ENCODE measurements around the gene CARNS1. TPM values are rescaled to one million over a fixed set of nuclear protein-coding genes. Genes with fewer than 3 reads are reported as not detected.
A peak's percentile ranks its signal among the peaks of the same experiment; 100 is the strongest.

CARNS1 gene
- total RNA-seq, 1 donor from 2014 or later, result 14.5 TPM

DNA sequence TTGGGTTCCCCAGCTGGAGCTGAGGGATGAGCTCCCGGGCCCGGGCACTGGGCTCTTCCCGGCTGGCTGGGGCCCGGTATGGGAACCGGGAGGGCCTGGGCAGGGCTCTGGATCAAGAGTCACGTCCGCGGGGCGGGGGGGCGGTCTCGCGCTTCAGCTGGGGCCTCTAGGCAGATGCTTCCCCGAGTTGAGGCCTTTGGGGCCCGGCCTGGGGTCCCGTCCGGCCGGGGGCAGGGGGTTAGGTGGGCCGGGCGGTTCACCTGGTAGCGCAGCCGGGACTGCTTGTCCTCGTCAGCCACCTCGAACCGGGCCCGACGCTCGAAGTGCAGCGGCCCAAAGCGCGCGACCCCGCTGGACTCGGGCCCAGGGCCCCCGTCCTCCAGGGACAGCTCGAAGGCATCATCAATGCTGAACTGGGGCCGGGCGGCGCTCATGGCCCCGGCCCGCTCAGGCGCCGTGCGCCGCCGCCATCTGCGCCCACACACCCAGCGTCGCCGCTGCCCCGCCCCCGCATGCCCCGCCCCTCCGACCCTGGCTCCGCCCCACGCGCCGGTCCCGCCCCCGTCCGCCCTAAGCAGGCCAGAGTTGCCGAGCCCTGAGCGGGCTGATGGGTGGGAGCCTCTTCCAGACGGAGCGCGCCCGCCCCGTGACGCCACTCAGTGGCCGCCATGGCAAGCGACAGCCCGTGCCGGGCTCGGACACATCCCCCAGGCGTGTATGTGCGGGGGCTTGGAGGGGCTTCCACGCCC lies 53.5 kb downstream of the CARNS1 start, which contains the start of gene TMEM134:
TSS of gene TMEM134 (minus strand) at position 493 of the 749 bp plus-strand sequence. CDS start at position 434, 59 bp downstream.
- Histone ChIP-seq H3K4me1 (peaks cover 43% of the 10 kb centered on the region), H3K4me3 (peak within 1 kb of the TSS; percentile 83), H3K27me3 (ENCODE audit: low read depth) (no peaks in the 10 kb centered on the region), H3K36me3 (no peaks in the 10 kb centered on the region), H3K9me3 (replicated peaks) (no peaks in the 10 kb centered on the region), H3K27ac (replicated peaks) (peak within 1 kb of the TSS; percentile 95)
- TF ChIP-seq, protein P1, sequence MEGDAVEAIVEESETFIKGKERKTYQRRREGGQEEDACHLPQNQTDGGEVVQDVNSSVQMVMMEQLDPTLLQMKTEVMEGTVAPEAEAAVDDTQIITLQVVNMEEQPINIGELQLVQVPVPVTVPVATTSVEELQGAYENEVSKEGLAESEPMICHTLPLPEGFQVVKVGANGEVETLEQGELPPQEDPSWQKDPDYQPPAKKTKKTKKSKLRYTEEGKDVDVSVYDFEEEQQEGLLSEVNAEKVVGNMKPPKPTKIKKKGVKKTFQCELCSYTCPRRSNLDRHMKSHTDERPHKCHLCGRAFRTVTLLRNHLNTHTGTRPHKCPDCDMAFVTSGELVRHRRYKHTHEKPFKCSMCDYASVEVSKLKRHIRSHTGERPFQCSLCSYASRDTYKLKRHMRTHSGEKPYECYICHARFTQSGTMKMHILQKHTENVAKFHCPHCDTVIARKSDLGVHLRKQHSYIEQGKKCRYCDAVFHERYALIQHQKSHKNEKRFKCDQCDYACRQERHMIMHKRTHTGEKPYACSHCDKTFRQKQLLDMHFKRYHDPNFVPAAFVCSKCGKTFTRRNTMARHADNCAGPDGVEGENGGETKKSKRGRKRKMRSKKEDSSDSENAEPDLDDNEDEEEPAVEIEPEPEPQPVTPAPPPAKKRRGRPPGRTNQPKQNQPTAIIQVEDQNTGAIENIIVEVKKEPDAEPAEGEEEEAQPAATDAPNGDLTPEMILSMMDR (IDR thresholded peaks at IDR 0.05; ENCODE audit: borderline replicate concordance), result peak; percentile 56
- DNase-seq, result peak; percentile 94
- intact Hi-C loops (cut with micrococcal nuclease), result no loop called here

DNA sequence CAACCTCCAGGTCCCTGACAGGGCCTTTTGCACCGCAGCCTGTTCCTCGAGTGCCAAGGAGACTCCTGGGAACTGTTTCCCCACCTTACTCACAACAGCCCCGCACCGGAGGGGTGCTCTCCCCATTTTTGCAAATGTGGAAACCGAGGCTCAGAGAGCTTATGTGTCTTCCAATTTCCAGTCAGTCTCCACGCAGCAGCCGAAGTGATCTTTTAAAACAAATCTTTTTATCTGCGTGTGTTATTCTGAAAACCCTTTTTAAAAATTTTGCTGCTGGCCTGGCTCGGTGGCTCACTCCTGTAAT lies 54.0 kb downstream of the CARNS1 start:
- intact Hi-C loops (cut with micrococcal nuclease), result no loop called here
- DNase-seq, result no peak
- H3K9me3 ChIP-seq (replicated peaks), result no peaks in the 10 kb centered on the region
- H3K27me3 ChIP-seq (ENCODE audit: low read depth), result no peaks in the 10 kb centered on the region
- H3K36me3 ChIP-seq, result no peaks in the 10 kb centered on the region
- H3K4me1 ChIP-seq, result peaks cover 37% of the 10 kb centered on the region
- TF ChIP-seq, protein P1 (IDR thresholded peaks at IDR 0.05; ENCODE audit: borderline replicate concordance), result no peak
- peak overlapping the region; percentile 83 for H3K4me3 ChIP-seq
- peak overlapping the region; percentile 95 for H3K27ac ChIP-seq (replicated peaks)

DNA sequence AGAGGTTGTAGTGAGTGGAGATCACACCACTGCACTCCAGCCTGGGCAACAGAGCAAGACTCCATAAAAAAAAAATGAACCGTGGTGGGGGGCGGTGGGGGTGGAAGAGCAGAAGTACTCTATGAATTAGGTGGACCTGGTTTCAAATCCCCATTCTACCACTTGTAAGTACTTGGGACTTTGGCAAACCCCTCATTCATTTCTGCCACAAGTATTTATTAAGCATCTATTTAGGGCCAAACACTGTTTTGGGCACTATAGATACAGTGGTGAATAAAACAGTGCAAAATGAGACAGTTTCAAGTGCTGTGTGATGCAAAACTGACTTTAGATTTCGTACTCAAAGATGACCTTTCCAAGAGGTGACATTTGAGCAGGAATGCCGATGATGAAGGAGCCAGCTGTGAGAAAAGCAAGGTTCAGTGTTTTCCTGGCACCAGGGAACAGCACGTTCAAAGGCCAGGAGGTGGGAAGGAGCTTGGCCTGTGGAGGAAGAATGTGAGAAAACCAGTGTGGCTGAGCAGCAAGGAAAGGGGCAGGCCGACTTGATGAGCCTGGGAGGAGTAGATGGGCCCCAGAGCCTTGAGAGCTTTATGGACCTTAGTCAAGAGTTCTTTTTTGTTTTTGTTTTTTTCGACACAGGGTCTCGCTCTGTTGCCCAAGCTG lies 55.0 kb downstream of the CARNS1 start:
- Histone ChIP-seq H3K27me3 (ENCODE audit: low read depth) (no peaks in the 10 kb centered on the region), H3K9me3 (replicated peaks) (no peaks in the 10 kb centered on the region), H3K27ac (replicated peaks) (no peak overlapping the region), H3K4me1 (peaks cover 29% of the 10 kb centered on the region), H3K4me3 (no peak overlapping the region), H3K36me3 (no peaks in the 10 kb centered on the region)
- intact Hi-C loops (cut with micrococcal nuclease), result no loop called here
- no peak for DNase-seq
- TF ChIP-seq, protein P1 (IDR thresholded peaks at IDR 0.05; ENCODE audit: borderline replicate concordance), result no peak

DNA sequence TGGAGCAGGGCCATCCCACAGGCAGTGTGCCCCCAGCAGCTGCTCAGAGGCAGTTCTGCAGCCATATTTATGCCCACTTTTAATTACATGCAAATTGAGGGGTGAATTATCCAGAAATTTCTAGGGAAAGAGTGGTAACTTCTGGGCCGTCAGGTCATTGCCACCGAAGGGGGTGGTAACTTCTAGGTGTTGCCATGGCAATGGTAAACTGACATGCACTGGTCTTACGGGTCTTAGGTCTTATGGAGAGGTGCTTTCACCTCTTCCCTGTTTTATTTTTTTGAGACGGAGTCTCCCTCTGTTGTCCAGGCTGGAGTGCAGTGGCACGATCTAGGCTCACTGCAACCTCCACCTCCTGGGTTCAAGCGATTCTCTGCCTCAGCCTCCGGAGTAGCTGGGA lies 57.4 kb downstream of the CARNS1 start:
- no peaks in the 10 kb centered on the region for H3K36me3 ChIP-seq
- no peaks in the 10 kb centered on the region for H3K27me3 ChIP-seq (ENCODE audit: low read depth)
- DNase-seq, result no peak
- TF ChIP-seq, protein P1 (IDR thresholded peaks at IDR 0.05; ENCODE audit: borderline replicate concordance), result no peak
- H3K4me3 ChIP-seq, result no peak overlapping the region
- H3K9me3 ChIP-seq (replicated peaks), result no peaks in the 10 kb centered on the region
- intact Hi-C loops (cut with micrococcal nuclease), result no loop called here
- H3K4me1 ChIP-seq, result peaks cover 19% of the 10 kb centered on the region
- H3K27ac ChIP-seq (replicated peaks), result no peak overlapping the region

Other genes with a start within 250 kb of the CARNS1 start
- 53.8 TPM for gene GRK2, start 149.2 kb upstream of the CARNS1 start, total RNA-seq
- gene ANKRD13D, start 126.4 kb upstream of the CARNS1 start, total RNA-seq, result 11.8 TPM
- gene SSH3, start 112.1 kb upstream of the CARNS1 start, total RNA-seq, result 14.9 TPM
- 47.0 TPM for gene POLD4, start 62.1 kb upstream of the CARNS1 start, total RNA-seq
- gene CLCF1, start 42.1 kb upstream of the CARNS1 start, total RNA-seq, result 0.82 TPM
- 7.0 TPM for gene RAD9A, start 23.7 kb upstream of the CARNS1 start, total RNA-seq
- 86.0 TPM for gene PPP1CA, start 13.8 kb upstream of the CARNS1 start, total RNA-seq
- gene TBC1D10C, start 11.6 kb upstream of the CARNS1 start, total RNA-seq, result 1.0 TPM
- 21.3 TPM for gene RPS6KB2, start 12.8 kb downstream of the CARNS1 start, total RNA-seq
- 0.60 TPM for gene PTPRCAP, start 22.0 kb downstream of the CARNS1 start, total RNA-seq
- 25.5 TPM for gene CORO1B, start 27.8 kb downstream of the CARNS1 start, total RNA-seq
- not detected for gene GPR152, start 37.1 kb downstream of the CARNS1 start, total RNA-seq
- gene CABP4, start 39.7 kb downstream of the CARNS1 start, total RNA-seq, result 1.4 TPM
- 87.5 TPM for gene TMEM134, start 53.6 kb downstream of the CARNS1 start, total RNA-seq
- gene AIP, start 67.3 kb downstream of the CARNS1 start, total RNA-seq, result 55.3 TPM
- 36.6 TPM for gene PITPNM1, start 89.7 kb downstream of the CARNS1 start, total RNA-seq
- 66.1 TPM for gene CDK2AP2, start 92.5 kb downstream of the CARNS1 start, total RNA-seq
- not detected for gene CABP2, start 107.8 kb downstream of the CARNS1 start, total RNA-seq
- 313 TPM for gene GSTP1, start 168.1 kb downstream of the CARNS1 start, total RNA-seq
- 640 TPM for gene NDUFV1, start 191.3 kb downstream of the CARNS1 start, total RNA-seq
- 102 TPM for gene NUDT8, start 214.3 kb downstream of the CARNS1 start, total RNA-seq
- 0.14 TPM for gene TBX10, start 224.1 kb downstream of the CARNS1 start, total RNA-seq
- gene ACY3, start 235.1 kb downstream of the CARNS1 start, total RNA-seq, result not detected

Measured in left ventricle myocardium inferior (tissue), 1 donor.